ENCODE data around the gene ASCC1. TPM values are rescaled to one million over a fixed set of nuclear protein-coding genes. Genes with fewer than 3 reads are reported as not detected.
"Not testable (repeated sequence)": the region's sequence is repeated elsewhere in the genome, so short reads cannot be mapped to it uniquely, and the experiment has no call there.

Gene ASCC1
- total and polyA plus RNA-seq, 4 experiments from 2014 or later, result 14.3 to 24.9 (median 18.6) TPM

DNA sequence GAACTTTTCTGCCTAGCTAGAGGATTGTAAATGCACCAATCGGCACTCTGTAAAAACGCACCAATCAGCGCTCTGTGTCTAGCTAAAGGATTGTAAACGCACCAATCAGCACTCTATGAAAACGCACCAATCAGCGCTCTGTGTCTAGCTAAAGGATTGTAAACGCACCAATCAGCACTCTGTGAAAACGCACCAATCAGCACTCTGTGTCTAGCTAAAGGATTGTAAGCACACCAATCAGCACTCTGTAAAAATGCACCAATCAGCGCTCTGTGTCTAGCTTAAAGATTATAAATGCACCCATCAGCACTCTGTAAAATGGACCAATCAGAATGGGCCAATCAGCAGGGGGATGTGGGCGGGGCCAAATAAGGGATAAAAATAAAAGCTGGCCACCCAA lies 79.9 kb downstream of the ASCC1 start:
- H3K9me3 Mint-ChIP-seq; H3K4me3 Mint-ChIP-seq; H3K27me3 Mint-ChIP-seq; DNase-seq; H3K9me3 ChIP-seq (ENCODE audit: control insufficient read depth in 1 of 2, low read length in 2 of 2); H3K4me3 ChIP-seq (ENCODE audit: low read length in 2 of 2); H3K27me3 ChIP-seq (ENCODE audit: insufficient read depth, low read length); intact Hi-C loops (cut with micrococcal nuclease); H3K27ac ChIP-seq (ENCODE audit: low read depth, low read length); H3K36me3 ChIP-seq (ENCODE audit: insufficient read depth, low read length): not testable (repeated sequence)
- Mint-ChIP-seq H3K36me3 (peaks cover 9 to 12% of the 10 kb centered on the region in 2 donors), H3K4me1 (peaks cover 24 to 38% (median 32%) of the 10 kb centered on the region in 4 donors), H3K27ac (peak overlapping the region in 3 of 7 donors; percentile 23 to 95 (median 36))
- H3K4me1 ChIP-seq (ENCODE audit: insufficient read depth, low read length), result peaks cover 28% of the 10 kb centered on the region
- POLR2A ChIA-PET (ENCODE audit: partially characterized antibody), result interaction anchor here (1.2 to 1.4 kb wide), 2 partner anchors 9 to 79 kb away, joined by 4 read pairs; no protein-coding TSS in a partner anchor
- CTCF ChIA-PET (ENCODE audit: partially characterized antibody), result interaction anchor here (0.6 to 6.9 kb wide), 6 partner anchors 9 to 240 kb away, joined by 3 to 34 read pairs (median 4); no protein-coding TSS in a partner anchor

DNA sequence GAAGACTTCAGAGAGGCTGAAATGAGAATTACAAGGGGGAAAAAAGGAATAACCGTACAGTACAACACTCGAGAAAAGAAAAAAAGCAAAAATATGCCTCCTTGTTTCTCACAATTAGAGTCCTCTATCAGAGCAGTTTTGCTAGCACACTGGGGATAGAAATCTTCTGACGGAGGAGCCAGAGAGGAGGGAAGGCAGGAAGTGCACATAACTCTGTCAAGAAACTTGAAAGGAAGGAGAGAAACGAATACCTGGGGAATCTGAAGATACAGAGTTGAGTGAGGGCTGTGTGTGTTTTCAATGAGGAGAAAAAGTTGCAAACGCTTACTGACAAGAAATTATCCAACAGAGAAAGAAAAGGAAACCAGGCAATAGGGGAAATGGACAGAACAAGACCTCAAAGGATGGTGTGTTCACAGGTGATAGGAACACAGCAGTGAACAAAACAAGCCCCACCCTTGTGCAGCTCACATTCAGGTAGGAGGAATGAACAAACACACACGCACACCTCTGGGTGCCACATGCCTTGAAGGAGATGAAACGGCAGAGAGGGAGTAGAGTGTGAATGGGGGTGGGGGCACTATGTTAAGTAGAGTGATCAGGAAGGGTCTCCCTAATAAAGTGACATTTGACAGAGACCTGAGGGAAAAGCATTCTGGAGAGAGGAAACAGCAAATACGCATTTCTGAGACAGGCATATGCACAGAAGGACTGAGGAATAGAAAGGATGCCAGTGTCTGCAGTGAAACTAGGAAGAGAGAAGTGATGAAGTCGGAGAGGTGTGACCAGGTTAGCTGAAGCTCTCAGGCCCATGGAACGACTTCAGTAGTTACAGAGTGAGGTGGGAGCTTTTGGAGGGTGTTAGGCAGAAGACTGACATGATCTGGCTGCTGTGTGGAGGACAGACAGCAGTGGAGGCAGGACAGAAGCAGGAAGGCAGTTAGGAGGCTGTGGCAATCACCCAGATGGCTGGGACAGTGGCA lies 81.0 kb downstream of the ASCC1 start:
- ChIA-PET POLR2A (ENCODE audit: partially characterized antibody) (interaction anchor here (1.4 kb wide), 1 partner anchor 80 kb away, joined by 4 read pairs; no protein-coding TSS in a partner anchor), CTCF (ENCODE audit: partially characterized antibody) (interaction anchor here (1.0 to 1.8 kb wide), 4 partner anchors 9 to 239 kb away, joined by 3 to 11 read pairs (median 8); no protein-coding TSS in a partner anchor)
- Mint-ChIP-seq H3K4me3 (peak overlapping the region in 7 of 8 donors; percentile 43 to 78 (median 61)), H3K4me1 (peaks cover 22 to 36% (median 30%) of the 10 kb centered on the region in 4 donors), H3K9me3 (no peaks in the 10 kb centered on the region), H3K36me3 (peaks cover 10 to 12% of the 10 kb centered on the region in 2 donors), H3K27ac (peak overlapping the region; percentile 31 to 95 (median 83)), H3K27me3 (no peaks in the 10 kb centered on the region)
- H3K4me1 ChIP-seq (ENCODE audit: insufficient read depth, low read length), result peaks cover 28% of the 10 kb centered on the region
- H3K27ac ChIP-seq (ENCODE audit: low read depth, low read length), result peak overlapping the region; percentile 12
- peak in 4 of 5 donors; percentile 10 to 18 (median 14) for DNase-seq
- no peaks in the 10 kb centered on the region for H3K9me3 ChIP-seq (ENCODE audit: control insufficient read depth in 1 of 2, low read length in 2 of 2)
- no peak overlapping the region for H3K4me3 ChIP-seq (ENCODE audit: low read length in 2 of 2)
- no peaks in the 10 kb centered on the region for H3K36me3 ChIP-seq (ENCODE audit: insufficient read depth, low read length)
- H3K27me3 ChIP-seq (ENCODE audit: insufficient read depth, low read length), result no peaks in the 10 kb centered on the region
- intact Hi-C loops (cut with micrococcal nuclease), result no loop called here

DNA sequence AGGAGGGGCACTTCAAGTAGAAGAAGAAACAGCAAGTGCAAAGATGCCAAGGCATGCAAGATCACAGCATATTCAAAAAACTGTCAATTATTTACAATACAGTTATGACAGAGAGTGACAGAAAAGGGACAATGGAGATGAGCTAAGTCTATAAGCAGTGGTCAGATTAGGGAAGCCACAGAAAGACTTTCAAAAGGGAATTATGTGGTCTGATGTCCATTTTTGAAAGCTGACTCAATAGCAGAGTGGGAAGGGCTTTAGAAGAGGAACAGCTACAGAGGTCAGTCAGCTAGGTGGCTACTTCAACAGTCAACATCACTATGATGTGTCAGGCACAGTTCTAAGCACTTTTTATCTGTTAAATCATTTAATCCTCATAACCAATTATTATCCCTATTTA lies 82.6 kb downstream of the ASCC1 start:
- Mint-ChIP-seq H3K36me3 (peaks cover 12 to 14% of the 10 kb centered on the region in 2 donors), H3K4me1 (peaks cover 23 to 36% (median 28%) of the 10 kb centered on the region in 4 donors), H3K4me3 (peak overlapping the region in 1 of 8 donors; percentile 11), H3K27me3 (no peaks in the 10 kb centered on the region), H3K27ac (peak overlapping the region in 5 of 7 donors; percentile 15 to 74 (median 45)), H3K9me3 (no peaks in the 10 kb centered on the region)
- DNase-seq, result no peak
- Histone ChIP-seq H3K27ac (ENCODE audit: low read depth, low read length) (no peak overlapping the region), H3K4me1 (ENCODE audit: insufficient read depth, low read length) (peaks cover 28% of the 10 kb centered on the region), H3K36me3 (ENCODE audit: insufficient read depth, low read length) (no peaks in the 10 kb centered on the region), H3K4me3 (ENCODE audit: low read length in 2 of 2) (no peak overlapping the region), H3K9me3 (ENCODE audit: control insufficient read depth in 1 of 2, low read length in 2 of 2) (no peaks in the 10 kb centered on the region), H3K27me3 (ENCODE audit: insufficient read depth, low read length) (no peaks in the 10 kb centered on the region)
- ChIA-PET CTCF (ENCODE audit: partially characterized antibody) (interaction anchor here (1.1 to 3.8 kb wide), 7 partner anchors 18 to 208 kb away, joined by 3 to 31 read pairs (median 5); no protein-coding TSS in a partner anchor), POLR2A (ENCODE audit: partially characterized antibody) (interaction anchor here (0.8 to 1.2 kb wide), 3 partner anchors 22 to 46 kb away, joined by 3 to 4 read pairs (median 3); no protein-coding TSS in a partner anchor)
- intact Hi-C loops (cut with micrococcal nuclease), result no loop called here

- H3K9me3 ChIP-seq (ENCODE audit: control insufficient read depth in 1 of 2, low read length in 2 of 2), result no peaks in the 10 kb centered on the region
- Mint-ChIP-seq H3K9me3 (no peaks in the 10 kb centered on the region), H3K4me1 (peaks cover 23 to 36% (median 28%) of the 10 kb centered on the region in 4 donors), H3K4me3 (no peak overlapping the region), H3K27me3 (no peaks in the 10 kb centered on the region), H3K36me3 (peaks cover 16 to 18% of the 10 kb centered on the region in 2 donors), H3K27ac (peak overlapping the region in 3 of 7 donors; percentile 1 to 41 (median 15))
- CTCF ChIA-PET (ENCODE audit: partially characterized antibody), result interaction anchor here (0.7 to 3.8 kb wide), 14 partner anchors 8 to 211 kb away, joined by 3 to 31 read pairs (median 4); no protein-coding TSS in a partner anchor
- no peaks in the 10 kb centered on the region for H3K27me3 ChIP-seq (ENCODE audit: insufficient read depth, low read length)
- POLR2A ChIA-PET (ENCODE audit: partially characterized antibody), result interaction anchor here (0.6 to 1.4 kb wide), 5 partner anchors 21 to 140 kb away, joined by 3 to 6 read pairs (median 4); partner anchors contain the start of gene DDIT4
- H3K36me3 ChIP-seq (ENCODE audit: insufficient read depth, low read length), result no peaks in the 10 kb centered on the region
- peaks cover 28% of the 10 kb centered on the region for H3K4me1 ChIP-seq (ENCODE audit: insufficient read depth, low read length)
- H3K27ac ChIP-seq (ENCODE audit: low read depth, low read length), result no peak overlapping the region
- intact Hi-C loops (cut with micrococcal nuclease), result loop anchor here (1.0 kb wide), 1 partner anchor 207 kb away; no protein-coding TSS in a partner anchor
- DNase-seq, result no peak
- no peak overlapping the region for H3K4me3 ChIP-seq (ENCODE audit: low read length in 2 of 2)
Measured at GRCh38 chr10:72132854-72133253, 83.2 kb downstream of the ASCC1 start.

- Mint-ChIP-seq H3K4me1 (peaks cover 16 to 22% (median 16%) of the 10 kb centered on the region in 4 donors), H3K27me3 (no peaks in the 10 kb centered on the region), H3K9me3 (no peaks in the 10 kb centered on the region), H3K27ac (no peak overlapping the region), H3K4me3 (no peak overlapping the region), H3K36me3 (peaks cover 7 to 16% of the 10 kb centered on the region in 2 donors)
- no peak overlapping the region for H3K4me3 ChIP-seq (ENCODE audit: low read length in 2 of 2)
- CTCF ChIA-PET (ENCODE audit: partially characterized antibody), result interaction anchor here (0.6 to 9.4 kb wide), 19 partner anchors 12 to 702 kb away, joined by 3 to 196 read pairs (median 8); partner anchors contain the start of genes DDIT4 and SPOCK2
- no peaks in the 10 kb centered on the region for H3K27me3 ChIP-seq (ENCODE audit: insufficient read depth, low read length)
- intact Hi-C loops (cut with micrococcal nuclease), result loop anchor here (2.0 to 5.0 kb wide), 2 partner anchors 40 to 95 kb away; partner anchors contain the start of gene SPOCK2
- no peaks in the 10 kb centered on the region for H3K9me3 ChIP-seq (ENCODE audit: control insufficient read depth in 1 of 2, low read length in 2 of 2)
- H3K27ac ChIP-seq (ENCODE audit: low read depth, low read length), result no peak overlapping the region
- no peaks in the 10 kb centered on the region for H3K36me3 ChIP-seq (ENCODE audit: insufficient read depth, low read length)
- POLR2A ChIA-PET (ENCODE audit: partially characterized antibody), result interaction anchor here (0.6 to 2.6 kb wide), 6 partner anchors 39 to 209 kb away, joined by 3 to 13 read pairs (median 4); partner anchors contain the start of genes ANAPC16, ASCC1 and SPOCK2
- no peak for DNase-seq
- H3K4me1 ChIP-seq (ENCODE audit: insufficient read depth, low read length), result peaks cover 19% of the 10 kb centered on the region
Measured at GRCh38 chr10:72127571-72127970, 88.5 kb downstream of the ASCC1 start.

DNA sequence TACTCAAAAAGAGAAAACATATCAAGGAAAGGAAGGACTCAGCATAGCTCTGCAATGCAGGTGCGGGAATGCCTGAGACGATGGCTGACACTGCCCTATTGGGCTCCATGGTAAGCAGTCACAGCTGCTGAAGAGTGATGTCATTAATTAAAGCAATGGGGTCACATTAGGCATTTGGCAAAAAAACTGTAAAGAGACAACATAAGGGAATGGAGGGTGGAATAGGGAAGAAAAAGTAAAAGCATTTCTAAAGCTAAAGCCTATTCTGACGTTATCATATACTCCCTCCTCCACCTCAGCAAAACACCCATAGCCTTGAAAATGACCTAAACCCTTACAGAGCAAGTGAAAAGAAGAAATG lies 89.2 kb downstream of the ASCC1 start:
- H3K4me1 ChIP-seq (ENCODE audit: insufficient read depth, low read length), result peaks cover 23% of the 10 kb centered on the region
- intact Hi-C loops (cut with micrococcal nuclease), result loop anchor here (1.0 to 5.0 kb wide), 4 partner anchors 40 to 210 kb away; partner anchors contain the start of gene SPOCK2
- peaks cover 19 to 29% (median 21%) of the 10 kb centered on the region in 4 donors for H3K4me1 Mint-ChIP-seq
- DNase-seq, result no peak
- H3K9me3 ChIP-seq (ENCODE audit: control insufficient read depth in 1 of 2, low read length in 2 of 2), result no peaks in the 10 kb centered on the region
- no peaks in the 10 kb centered on the region for H3K36me3 ChIP-seq (ENCODE audit: insufficient read depth, low read length)
- H3K36me3 Mint-ChIP-seq, result peaks cover 7 to 14% of the 10 kb centered on the region in 2 donors
- H3K4me3 Mint-ChIP-seq, result no peak overlapping the region
- ChIA-PET POLR2A (ENCODE audit: partially characterized antibody) (interaction anchor here (0.6 to 2.7 kb wide), 16 partner anchors 10 to 210 kb away, joined by 3 to 37 read pairs (median 5); partner anchors contain the start of genes ANAPC16, ASCC1 and SPOCK2), CTCF (ENCODE audit: partially characterized antibody) (interaction anchor here (0.6 to 9.4 kb wide), 44 partner anchors 8 to 703 kb away, joined by 3 to 196 read pairs (median 6); partner anchors contain the start of genes ANAPC16, ASCC1, DDIT4 and SPOCK2)
- no peaks in the 10 kb centered on the region for H3K27me3 ChIP-seq (ENCODE audit: insufficient read depth, low read length)
- no peaks in the 10 kb centered on the region for H3K9me3 Mint-ChIP-seq
- no peak overlapping the region for H3K4me3 ChIP-seq (ENCODE audit: low read length in 2 of 2)
- no peaks in the 10 kb centered on the region for H3K27me3 Mint-ChIP-seq
- no peak overlapping the region for H3K27ac ChIP-seq (ENCODE audit: low read depth, low read length)
- peak overlapping the region in 2 of 7 donors; percentile 25 to 44 for H3K27ac Mint-ChIP-seq

Data from CD4-positive, alpha-beta memory T cell (primary cell).